HG02571 (cell line): ENCODE measurements around the gene SRMS.

Experiments
- ATAC-seq: cut with Tn5 transposase; IDR thresholded peaks from one replicate; pipeline ENCODE4 v1.9.1; 2021; ENCODE audit warnings: mild to moderate bottlenecking, moderate library complexity; ENCODE audit not compliant: unreplicated experiment

SRMS gene

DNA sequence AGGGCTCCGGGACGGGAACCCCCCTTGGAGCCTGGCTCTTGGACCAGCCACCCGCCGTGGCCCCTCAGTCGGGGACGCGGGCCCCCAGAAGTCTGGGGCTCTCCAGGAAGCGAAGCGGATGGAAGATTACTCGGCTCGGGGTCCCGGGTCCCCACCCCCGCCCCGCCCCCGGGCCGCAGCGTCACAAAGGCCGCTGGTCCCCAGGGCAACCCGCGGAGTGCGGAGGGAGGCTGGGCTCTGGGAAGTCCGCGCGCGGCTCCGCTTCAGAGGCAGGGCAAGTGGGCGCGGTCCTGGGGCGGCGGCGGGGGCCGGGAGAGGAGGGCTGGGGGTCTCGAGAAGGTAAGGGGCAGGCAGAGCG, 6.4 kb upstream of the SRMS start, which contains the start of gene FNDC11:
TSS of gene FNDC11 (plus strand) at position 227 of the 358 bp plus-strand sequence. CDS start 1,505 bp downstream, outside the sequence.
- ATAC-seq: peak; percentile 39

DNA sequence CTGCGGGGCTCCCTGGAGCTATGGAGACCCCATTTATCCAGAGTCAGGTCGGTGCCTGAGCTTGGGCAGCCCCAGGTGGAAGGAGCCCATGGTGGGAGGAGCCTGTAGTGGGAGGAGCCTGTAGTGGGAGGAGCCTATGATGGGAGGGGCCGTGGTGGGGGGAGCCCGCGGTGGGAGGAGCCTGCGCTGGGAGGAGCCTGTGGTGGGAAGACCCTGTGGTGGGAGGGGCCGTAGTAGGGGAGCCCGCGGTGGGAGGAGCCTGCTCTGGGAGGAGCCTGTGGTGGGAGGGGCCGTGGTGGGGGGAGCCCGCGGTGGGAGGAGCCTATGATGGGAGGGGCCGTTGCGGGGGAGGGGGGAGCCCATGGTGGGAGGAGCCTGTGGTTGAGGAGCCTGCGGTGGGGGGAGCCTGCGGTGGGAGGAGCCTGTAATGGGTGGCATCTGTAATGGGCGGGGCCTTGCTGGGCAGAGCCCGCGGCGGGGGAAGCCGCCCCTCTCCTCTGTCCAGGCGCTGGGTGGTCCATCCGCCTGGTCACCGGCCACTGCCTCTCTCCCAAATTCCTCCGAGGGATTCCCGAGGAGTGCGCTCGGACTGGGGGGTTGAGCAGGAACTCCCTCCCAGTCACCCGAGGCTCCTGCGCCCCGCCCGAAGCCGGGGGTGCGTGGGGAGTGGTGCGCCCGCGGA, 5.8 kb upstream of the SRMS start:
- ATAC-seq: peak; percentile 29

DNA sequence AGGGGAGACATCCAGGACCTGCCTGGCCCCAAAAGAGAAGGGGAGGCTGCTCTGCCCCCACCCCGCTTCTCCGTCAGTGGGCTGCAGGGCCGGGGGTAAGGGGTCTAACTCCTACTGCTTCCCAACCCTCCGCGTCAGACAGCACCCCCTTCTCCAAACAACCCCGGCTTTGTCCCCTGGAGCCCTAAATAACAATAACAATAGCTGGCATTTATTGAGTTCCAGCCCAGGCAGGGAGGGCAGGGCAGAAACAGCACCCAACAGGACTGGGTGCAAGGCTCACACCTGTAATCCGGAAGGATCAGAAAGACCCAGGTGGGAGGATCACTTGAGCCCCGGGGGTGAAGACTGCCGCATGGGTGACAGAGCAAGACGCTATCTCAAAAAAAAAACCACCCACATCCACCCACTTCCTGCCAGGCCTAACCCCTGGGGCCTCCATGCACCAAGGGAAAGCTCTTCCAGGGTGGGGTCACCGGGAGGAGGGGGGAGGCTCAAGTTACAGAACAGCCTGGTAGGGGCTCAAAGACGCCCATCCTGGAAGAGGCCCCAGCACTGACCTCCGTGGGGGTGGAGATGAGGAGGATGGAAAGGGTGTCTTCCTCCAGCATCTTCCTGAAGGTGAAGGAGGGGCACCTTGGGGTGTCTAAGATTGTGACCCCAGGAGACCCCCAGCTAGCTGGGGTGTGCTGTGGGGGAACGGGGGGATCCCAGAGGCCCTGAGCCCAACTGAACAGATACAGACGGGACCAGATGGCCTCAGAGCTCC, 5.1 kb upstream of the SRMS start:
- no peak for ATAC-seq

DNA sequence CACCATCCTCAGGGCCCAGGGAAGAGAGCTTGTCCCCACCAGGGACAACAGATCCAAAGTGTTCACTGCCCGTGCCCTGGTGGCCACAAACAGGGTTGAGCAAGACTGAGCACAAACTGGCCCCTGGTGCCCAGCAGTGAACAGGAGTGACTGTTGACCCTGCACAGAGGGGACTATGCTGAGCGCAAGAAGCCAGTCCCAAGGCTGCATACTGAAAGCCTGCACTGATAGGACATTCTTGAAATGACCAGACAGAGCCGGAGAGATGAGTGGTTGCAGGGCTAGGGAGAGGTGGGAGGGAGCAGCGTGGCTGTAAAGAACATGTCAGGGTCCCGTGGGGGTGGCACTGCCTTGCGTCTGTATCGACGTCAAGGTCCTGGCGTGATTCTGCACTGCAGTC, 3.5 kb upstream of the SRMS start:
- ATAC-seq: no peak

DNA sequence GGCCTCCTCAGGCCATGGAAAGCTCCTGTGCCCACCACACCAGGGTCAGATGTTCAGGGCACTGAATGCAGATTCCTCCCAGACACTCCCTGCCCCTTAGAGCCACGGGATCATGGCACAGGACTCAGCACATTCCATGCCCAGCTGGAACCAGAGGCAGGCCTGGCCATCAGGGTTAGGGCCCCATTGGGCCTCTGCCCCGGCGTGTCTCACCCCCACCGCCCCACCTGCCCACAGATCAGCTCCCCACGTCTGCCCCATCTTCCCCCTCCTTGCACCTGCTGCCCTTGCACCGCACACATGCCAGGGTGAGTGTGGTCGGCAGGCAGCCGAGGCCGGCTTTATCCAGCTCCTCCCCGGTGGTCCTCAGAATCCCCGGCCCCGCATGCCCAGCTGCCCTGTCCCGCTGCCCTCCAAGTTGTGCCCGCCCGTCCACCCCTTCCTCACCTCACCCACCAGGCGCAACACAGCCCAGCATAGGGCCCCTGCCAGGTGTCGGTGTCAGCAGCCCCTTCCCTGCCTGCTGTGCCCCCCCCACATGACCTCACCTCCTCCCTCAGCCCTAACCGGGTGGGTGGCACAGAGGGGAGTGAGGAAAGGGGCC, 2.2 kb upstream of the SRMS start:
- no peak for ATAC-seq

DNA sequence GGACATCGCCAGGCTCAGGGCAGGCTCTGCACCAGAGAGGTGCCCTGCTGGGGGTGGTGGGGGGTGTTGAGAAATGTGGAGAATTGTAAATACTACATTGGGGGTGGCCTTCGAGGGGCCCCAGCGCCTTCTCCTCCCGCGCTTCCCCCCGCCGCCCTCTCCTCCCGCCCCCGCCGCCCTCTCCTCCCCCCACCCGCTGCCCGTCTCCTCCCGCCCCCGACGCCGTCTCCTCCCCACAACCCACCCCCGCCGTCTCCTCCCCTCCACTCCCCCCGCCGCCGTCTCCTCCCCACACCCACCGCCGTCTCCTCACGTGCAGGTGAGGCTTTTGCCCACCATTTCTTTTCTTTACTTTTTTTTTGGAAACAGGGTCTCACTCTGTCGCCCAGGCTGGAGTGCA, 1.5 kb upstream of the SRMS start:
- ATAC-seq: no peak

DNA sequence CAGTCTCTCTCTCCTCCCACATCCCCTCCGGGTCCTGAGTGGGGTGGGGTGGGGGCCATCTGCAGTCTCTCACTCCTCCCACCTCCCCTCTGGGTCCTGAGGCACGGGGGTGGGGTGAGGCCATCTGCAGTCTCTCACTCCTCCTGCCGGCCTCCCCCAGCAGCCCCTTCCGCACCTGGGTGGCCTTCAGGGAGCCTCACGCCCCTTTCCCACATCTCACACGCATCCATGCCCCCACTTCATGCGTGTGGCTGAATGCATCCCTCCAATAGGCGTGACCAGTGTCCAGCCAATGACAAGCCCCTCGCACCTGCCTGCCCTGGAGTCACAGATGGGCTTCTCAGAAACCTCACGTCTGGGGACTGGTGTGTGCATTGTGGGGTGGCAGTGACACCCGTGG, 993 bp upstream of the SRMS start:
- no peak for ATAC-seq

DNA sequence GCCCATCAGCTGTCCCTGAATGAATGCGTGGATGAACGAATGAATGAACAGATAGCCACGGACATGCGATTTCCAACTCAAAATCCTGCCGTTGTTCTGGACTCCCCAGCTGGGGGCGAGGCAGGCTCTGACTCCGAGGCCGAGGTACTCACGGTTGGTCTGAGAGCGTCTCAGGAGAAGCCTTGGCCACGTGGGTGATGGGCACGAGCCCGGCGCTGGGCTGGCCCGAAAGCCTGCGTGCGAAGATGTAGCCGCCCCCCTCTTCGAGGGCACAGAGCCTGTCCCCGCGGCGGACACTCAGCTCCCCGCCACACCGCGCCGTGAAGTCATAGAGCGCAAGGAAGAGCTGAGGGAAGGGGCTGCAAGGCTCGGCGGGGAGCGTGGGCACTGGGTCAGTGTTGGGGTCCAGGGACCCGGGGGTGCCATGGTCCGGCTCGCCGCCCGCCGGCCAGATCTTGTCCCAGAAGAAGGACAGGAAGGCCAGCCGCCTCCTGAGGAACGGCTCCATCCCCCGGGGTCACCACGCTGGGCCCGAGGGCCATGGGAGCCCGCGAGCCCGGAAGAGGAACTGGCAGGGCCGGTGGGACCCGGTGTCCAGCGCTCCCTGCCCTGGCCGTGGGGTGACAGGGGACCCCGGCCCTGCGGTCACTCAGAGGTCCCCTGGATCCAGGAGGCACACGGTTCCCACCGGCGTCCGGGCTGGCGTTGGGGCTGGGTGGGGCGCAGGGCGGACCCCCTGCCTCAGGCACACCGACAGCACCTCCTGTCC, 409 bp downstream of the SRMS start:
- ATAC-seq: no peak

DNA sequence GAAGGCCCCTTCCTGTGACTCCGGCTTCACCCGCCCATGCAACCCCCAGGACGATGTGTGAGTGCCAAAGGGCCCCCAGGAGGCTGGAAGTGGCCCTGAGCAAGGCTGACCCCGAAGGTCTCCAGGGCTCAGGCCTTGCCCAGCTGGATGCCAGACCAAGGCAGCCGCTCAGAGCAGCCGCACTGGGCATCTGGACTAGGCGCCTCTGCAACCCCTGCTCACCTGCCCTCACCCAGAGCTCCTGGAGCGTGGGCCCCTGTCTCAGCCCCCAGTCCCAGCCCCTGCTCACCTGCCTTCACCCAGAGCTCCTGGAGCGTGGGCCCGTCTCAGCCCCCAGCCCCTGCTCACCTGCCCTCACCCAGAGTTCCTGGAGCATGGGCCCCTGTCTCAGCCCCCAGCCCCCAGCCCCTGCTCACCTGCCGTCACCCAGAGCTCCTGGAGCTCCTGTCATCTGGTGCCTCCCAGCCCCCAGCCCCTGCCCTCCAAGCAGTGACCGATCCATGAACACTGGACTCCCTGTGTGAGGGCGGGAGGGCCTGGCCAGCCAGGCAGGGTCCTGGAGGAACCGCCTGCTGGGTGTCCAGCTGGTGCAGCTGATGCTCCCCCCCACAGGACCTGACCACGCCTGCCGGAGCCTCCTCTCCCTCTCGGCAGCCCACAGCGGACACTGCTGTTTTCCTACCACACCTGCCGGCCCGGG, 1.1 kb downstream of the SRMS start:
- ATAC-seq: no peak

DNA sequence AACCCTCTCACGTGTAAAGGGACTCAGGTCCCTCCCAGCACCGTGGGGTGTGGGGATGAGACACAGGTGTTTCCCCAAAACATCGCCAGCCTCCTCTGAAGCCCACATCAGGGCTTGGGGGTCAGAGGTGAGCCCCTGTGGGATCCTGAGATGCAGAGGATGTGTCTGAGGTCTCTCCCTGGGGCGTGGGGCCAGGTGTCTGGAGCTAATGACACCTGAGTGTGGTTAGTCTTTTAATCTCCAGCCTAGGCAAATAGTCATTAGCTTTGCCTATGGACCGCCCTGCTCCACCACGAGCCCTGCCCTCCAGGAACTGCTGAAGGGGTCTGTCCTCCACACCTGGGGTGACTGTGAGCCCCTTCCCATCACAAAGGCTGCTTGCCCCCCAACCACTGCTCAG, 1.7 kb downstream of the SRMS start:
- no peak for ATAC-seq

DNA sequence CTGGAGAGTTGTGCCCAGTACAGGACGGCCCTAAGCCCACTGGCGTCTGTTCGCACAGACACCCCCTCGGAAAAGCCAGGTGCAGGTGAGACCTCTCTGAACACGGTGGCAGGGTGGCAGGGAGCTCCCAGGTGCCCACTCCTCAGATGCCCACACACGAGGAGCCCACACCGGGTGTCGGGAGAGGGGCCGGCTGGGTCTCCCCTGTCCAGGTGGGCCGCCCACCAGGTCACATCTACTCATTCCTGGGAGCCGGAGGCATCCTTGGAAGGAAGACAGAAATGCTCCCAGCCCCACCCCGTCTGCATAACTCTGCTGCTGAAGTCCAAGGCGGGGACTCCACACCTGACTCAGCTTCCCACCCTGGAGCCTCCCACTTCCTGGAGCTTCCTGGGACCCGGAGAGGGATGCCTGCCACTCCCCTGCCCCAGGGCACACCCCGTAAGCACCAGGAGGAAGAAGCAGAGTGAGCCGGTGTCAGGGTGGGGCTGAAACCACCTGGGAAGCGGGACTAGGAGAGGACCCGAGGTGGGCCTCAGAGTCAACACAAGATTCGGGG, 2.5 kb downstream of the SRMS start:
- ATAC-seq: no peak

DNA sequence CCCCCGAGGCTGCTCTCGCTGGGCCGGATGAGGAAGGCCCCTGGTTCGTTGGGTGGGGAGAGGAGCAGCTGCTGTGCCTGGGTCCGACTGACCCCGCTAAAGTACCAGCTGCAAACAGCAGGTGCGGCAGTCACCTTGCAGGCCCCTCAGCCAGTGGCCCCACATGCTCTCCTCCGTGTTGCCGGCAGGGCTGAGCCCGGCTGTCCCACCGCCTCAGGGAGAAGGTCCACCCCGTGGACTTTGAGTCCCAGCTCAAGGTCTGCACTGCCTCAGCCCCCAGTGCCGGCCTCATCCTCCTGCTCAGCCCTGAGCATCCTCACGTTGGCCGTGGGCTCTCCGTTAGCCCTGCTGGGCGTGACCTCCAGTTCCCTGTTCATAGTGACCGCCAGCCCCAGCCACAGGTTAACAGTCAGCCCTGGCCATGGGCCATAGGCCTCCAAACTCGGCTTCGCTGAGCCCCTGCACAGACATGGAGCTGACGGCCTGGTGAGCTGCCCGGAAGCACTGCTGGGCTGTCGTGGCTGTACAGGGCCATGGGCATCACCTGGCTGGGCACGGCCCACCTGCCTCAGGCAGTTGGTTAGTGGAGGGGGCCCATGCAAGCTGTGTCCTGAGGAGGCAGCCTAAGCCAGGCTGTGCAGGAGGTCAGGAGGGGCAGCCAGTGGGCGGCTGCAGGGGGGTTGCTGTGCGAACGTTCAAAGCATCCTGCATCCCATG, 3.1 kb downstream of the SRMS start:
- ATAC-seq: no peak

DNA sequence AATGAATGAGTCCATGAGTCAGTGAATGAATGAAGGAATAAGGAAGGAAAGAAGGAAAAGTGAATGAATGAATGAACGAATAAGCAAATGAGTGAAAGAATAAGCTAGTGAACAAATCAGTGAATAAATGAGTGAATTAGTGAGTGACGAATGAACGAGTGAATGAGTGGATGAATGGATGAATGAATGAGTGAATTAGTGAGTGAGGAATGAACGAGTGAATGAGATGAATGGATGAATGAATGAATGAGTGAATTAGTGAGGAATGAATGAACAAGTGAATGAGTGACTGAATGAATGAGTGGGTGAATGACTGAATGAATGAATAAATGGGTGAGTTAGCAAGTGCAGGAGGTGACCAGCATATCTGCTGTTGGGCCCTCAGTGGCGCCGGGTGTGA, 3.8 kb downstream of the SRMS start:
- ATAC-seq: no peak

DNA sequence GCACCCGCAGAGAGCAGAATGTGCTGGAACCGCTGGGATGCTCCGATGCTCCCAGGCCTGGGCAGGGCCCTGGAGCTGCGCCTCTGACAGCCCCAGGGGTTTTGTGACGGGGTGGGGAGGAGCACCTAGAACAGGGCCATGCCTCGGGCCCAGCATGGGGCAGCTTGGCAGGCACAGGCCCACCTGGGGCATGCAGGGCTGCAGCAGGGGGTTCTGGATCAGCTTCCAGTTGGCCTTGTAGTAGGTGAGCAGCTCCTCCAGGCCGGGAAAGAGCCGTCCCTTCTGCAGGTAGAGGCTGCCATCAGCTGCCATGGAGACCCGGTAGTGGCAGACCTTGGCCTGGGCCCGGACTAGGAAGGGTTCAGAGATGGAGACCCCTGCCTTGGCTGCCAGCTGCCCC, 4.4 kb downstream of the SRMS start:
- ATAC-seq: no peak

DNA sequence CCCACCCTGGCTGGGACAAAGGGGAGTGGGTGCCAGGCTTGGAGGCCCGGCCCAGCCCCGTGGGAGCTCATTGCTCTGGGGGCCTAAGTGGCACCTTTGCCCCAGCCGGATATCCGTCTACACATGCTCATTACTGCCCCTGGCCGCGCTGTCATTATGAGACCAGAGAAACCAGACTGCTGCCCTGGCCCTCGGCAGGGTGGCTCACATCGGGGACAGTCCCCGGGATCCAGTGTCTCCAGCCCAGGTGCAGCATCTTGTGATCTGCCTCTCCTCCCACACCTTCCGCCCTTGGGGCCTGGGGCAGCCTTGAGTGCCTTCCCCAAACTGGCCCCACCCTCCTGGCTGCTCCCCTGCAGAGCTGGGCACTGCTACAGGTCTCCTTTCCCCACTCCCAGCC, 4.9 kb downstream of the SRMS start:
- no peak for ATAC-seq

DNA sequence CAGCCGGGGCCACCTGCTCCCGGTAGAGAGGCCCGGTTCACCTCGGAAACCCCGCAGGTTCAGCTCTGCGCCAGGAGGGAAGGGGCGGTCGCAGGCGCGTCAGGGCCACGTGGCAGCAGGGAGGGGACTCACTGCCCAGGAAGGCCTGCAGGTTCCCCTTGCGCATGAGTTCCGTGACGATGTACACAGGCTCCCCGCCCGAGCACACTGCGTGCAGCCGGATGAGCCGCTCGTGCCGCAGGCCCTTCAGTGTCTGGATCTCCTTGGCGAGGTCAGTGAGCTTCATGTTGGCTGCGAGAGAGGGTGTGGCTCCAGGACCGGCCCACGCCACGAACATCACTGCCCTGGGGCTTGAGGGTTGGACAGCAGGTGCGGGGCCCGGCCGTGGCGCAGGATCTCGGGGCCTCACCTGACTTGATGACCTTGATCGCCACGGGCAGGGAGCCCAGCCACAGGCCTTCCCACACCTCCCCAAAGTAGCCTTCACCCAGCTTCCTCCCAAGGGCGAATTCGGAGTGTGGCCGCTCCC, 5.5 kb downstream of the SRMS start:
- ATAC-seq: no peak

DNA sequence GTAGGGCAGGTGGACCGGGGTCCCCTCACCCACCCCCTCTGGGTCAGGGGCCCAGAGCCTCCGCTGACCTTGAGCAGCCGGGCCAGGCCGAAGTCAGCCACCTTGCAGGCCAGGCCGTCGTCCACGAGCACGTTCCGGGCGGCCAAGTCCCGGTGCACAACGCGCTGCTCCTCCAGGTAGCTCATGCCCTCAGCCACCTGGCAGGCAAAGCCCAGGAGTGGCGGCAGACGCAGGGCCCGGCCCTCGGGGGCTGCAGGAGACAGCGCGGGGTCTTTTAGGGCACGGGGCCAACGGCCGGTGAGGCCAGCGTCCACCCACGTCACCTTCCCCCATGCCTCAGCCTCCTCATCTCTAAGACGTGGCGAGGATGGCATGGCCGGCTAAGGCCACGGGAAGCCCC, 6.2 kb downstream of the SRMS start:
- no peak for ATAC-seq

DNA sequence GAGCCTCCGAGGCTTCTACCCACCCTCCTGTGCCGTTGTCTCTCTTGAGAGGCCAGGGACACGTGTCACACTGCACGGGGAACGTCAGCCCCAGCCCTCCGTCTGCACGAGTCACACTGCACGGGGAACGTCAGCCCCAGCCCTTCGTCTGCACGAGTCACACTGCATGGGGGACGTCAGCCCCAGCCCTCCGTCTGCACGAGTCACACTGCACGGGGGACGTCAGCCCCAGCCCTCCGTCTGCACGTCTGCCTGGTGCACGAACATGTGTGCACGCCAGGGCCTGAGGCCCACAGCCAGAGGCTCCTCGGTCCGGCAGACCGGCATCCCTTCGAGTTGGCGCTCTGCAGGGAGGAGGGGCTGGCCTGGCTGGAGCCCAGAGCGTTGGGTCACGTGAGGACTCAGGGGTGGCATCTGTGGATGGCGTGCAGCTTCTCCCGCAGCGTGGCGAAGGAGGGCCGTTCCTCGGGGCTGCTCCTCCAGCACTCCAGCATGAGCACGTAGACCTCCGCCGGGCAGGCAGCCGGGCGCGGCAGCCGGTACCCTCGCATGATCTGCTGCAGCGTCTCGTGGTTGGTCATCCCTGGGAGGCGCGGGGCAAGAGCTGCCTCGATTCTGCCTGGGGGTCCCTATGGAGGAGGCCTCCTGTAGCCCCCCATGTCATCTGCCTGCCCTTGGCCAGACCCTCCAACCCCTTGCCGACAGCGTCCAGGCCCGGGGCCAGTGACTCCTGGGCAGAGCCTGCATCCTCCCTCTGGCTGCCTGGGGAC, 6.9 kb downstream of the SRMS start:
- ATAC-seq: no peak
